Spleen (tissue), 7 donors: Measurements from ENCODE around the gene PRDM5.

Experiments used
- CTCF ChIP-seq, 11 experiments: fragments of 200-600 bp in 7 of 11; fragments of 450-650 bp in 4 of 11; sonication (generic) in 4 of 11; IDR thresholded peaks in 8 of 11; conservative IDR thresholded peaks in 3 of 11; 1 replicate in 7 of 11; 2 replicates in 4 of 11; pipeline versions ENCODE4 v1.4.0 to v1.8.0; 2016 to 2021; ENCODE audit warnings: antibody characterized with exemption in 11 of 11, inconsistent platforms in 4 of 11, mild to moderate bottlenecking in 1 of 11
- POLR2A ChIP-seq, 3 donors: fragments of 450-650 bp; IDR thresholded peaks; one replicate each; pipeline ENCODE4 v1.5.1; 2017; ENCODE audit warnings: antibody characterized with exemption in 3 of 3, mild to moderate bottlenecking in 1 of 3
- POLR2AphosphoS5 ChIP-seq, 3 donors: sonication (generic); formaldehyde crosslinking; IDR thresholded peaks; one replicate each; pipeline ENCODE4 v1.5.1; 2017; ENCODE audit warnings: antibody characterized with exemption in 3 of 3
- donor health status: DM: no; HTN: no; CAD: no; lungs with moderate emphysema.
- donor health status: DM: no; HTN: no; CAD: no.
- donor health status: DM: no; HTN: no; CAD: no.

- TF ChIP-seq POLR2A (IDR thresholded peaks at IDR 0.05) = no peak
- TF ChIP-seq CTCF (IDR thresholded peaks at IDR 0.05 in 8 of 11, conservative IDR thresholded peaks at IDR 0.05 in 3 of 11) = no peak
- no peak for TF ChIP-seq POLR2AphosphoS5 (IDR thresholded peaks at IDR 0.05)
Measured at GRCh38 chr4:120725639-120726580, 196.6 kb downstream of the PRDM5 start.
